NOMO-1 treated with DMSO at 0.1 percent for 48 hours (cell line): Measurements from ENCODE around the gene NUDT9.
A peak's percentile ranks its signal among the peaks of the same experiment; 100 is the strongest.
"Not testable (repeated sequence)": the region's sequence is repeated elsewhere in the genome, so short reads cannot be mapped to it uniquely, and the experiment has no call there.

ENCODE experiments used
- DNase-seq: peaks from one replicate; lab custom pipeline; 2025; ENCODE audit not compliant: unreplicated experiment; lab: John Stamatoyannopoulos, UW

NUDT9 gene

GRCh38 chr4:87422104-87423052 lies at the start of gene NUDT9:
NUDT9 (plus strand) TSS chr4:87422573; CDS start chr4:87422906, 333 bp downstream.
- DNase-seq: peak; percentile 91

GRCh38 chr4:87375719-87376291 lies 46.6 kb upstream of the NUDT9 start:
- DNase-seq: peak; percentile 54

- DNase-seq: no peak
Measured at GRCh38 chr4:87377816-87378215, 44.6 kb upstream of the NUDT9 start.

DNA sequence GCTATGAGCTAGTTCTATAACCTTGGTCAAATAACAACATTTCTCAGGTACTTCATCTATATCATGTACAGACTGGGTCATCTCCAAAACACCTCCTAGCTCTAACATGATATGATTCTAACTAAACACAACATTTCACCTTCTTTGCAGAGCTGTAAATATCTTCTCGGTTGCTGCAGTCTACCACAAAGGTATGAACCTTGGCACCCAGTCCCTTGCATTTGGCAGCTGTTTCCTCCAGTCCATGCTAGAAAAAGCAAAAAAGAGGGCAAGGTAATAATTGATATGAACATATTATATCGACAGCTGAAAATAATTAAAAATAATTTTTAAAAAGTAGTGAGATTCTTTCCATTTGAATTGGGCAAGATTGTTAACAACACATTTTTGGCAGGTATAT lies 40.3 kb upstream of the NUDT9 start:
- DNase-seq: no peak

DNA sequence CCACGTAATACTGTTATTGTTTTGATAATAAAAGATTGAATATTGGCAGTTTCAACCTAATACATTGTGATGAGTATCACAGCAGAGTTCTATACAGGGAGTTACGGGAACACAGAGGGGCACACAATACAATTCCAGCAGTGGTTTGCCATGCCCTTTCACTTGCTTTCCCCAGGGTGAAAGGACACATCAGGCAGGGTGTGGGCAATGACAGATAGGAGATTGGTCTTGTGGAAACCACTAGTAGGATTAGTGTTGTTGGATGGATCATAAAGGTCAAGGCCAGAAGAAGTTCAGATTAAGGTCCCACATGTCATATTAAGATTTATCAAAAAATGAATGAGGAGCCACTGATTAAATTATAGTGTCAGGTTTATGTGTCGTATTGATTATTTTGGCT lies 39.4 kb upstream of the NUDT9 start:
- no peak for DNase-seq

DNA sequence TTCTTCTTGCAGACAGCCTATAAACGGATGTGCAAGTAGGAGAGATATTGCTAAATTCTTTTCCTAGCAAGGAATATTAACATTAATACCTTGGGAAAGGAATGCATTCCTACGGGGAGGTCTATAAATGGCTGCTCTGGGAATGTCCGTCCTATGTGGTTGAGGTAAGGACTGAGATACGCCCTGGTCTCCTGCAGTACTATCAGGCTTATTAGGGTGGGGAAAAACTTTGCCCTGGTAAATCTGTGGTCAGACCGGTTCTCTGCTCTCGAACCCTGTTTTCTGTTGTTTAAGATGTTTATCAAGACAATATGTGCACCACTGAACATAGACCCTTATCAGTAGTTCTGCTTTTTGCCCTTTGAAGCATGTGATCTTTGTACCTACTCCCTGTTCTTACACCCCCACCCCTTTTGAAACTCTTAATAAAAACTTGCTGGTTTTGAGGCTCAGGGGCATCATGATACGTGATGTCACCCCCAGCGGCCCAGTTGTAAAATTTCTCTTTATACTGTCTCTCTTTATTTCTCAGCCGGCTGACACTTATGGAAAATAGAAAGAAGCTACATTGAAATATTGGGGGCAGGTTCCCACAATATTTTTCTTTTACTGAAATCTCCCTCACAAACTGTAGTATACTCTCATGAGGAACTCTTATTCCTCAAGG lies 37.8 kb upstream of the NUDT9 start:
- DNase-seq: not testable (repeated sequence)

GRCh38 chr4:87387237-87387636 lies 35.1 kb upstream of the NUDT9 start:
- peak; percentile 8 for DNase-seq

- peak; percentile 53 for DNase-seq
Measured at GRCh38 chr4:87388901-87389300, 33.5 kb upstream of the NUDT9 start.

DNA sequence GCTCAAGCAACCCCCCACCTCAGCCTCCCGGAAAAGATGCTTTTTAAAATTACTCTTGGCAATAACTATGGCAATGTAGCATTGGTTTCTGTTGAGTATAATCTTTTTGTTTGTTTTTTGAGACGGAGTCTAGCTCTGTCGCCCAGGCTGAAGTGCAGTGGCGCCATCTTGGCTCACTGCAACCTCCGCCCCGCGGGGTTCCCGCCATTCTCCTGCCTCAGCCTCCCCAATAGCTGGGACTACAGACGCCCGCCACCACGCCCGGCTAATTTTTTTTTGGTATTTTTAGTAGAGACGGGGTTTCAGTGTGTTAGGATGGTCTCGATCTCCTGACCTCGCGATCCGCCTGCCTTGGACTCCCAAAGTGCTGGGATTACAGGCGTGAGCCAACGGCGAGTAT lies 32.3 kb upstream of the NUDT9 start:
- DNase-seq: not testable (repeated sequence)

GRCh38 chr4:87390551-87390890 lies 31.9 kb upstream of the NUDT9 start:
- DNase-seq: peak; percentile 10

- peak; percentile 98 for DNase-seq
Measured at GRCh38 chr4:87390891-87391575, 31.3 kb upstream of the NUDT9 start, which contains the start of gene HSD17B11. HSD17B11 (minus strand) TSS chr4:87391188; CDS start chr4:87391070, 118 bp downstream.

DNA sequence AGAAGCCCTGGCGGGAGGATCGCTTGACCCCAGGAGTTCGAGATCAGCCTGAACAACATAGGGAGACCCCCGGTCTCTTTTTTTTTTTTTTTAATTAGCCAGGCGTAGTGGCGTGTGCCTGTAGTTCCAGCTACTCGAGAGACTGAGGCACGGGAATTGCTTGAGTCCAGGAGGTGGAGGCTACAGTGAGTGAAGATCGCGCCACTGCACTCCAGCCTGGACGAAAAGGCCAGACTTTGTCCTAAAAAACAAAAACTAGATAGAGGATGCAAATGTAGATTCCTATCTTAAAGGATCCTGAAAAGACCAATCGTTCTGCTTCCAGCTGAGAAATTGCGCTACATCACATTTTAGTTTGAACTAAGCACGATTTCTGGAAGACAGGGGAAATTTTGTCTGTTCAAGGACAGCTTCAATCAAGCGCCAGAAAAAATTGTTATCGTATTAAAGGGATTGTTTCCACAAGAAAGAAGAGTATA lies 30.8 kb upstream of the NUDT9 start:
- no peak for DNase-seq

DNA sequence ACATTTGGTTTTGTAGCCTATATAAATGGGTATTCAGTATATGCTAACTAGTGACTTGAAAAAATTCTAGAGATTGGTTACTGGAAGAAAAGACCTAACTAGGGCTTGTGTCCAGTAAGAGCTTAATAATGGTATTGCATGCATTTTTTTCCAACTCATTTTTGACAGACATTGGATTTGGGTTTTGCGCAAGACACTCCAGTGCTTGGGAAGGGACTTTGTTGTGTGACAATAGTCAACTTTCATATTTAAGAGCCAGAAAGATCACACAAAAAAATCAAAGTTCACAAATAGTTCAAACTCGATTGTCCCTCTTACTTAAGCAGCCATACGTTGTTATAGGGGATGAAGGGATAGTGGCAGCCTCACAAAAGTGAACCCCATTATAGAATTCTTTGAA lies 30.2 kb upstream of the NUDT9 start:
- no peak for DNase-seq

DNA sequence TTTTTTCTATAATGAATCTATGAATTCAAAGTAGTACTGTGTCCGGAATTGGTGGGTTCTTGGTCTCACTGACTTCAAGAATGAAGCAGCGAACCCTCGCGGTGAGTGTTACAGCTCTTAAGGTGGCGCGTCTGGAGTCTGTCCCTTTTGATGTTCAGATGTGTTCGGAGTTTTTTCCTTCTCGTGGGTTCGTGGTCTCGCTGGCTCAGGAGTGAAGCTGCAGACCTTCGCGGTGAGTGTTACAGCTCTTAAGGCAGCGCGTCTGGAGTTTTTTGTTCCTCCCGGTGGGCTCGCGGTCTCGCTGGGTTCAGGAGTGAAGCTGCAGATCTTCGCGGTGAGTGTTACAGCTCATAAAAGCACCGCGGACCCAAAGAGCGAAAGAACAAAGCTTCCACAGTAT lies 27.3 kb upstream of the NUDT9 start:
- not testable (repeated sequence) for DNase-seq

GRCh38 chr4:87395851-87396250 lies 26.5 kb upstream of the NUDT9 start:
- not testable (repeated sequence) for DNase-seq

DNA sequence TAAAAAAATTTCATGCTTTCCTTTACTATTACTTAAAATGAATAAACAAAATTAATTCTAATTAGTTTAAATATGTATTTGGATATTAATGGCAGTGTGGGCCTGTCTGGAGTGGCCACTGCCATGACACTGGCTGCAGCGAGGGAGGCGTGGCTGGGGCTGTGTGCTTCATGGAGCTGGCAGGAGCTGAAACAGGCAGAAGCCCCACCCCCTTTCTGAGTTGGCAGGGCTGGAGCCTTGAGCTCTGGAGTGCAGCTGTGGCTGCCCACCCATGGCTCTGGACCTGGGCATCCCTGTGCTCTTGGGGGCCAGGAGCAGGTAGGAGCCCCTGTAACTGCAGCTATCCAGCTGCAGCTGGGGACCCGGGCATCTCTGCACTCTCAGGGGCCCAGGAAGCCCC lies 23.2 kb upstream of the NUDT9 start:
- DNase-seq: no peak

GRCh38 chr4:87399954-87400353 lies 22.4 kb upstream of the NUDT9 start:
- no peak for DNase-seq

DNA sequence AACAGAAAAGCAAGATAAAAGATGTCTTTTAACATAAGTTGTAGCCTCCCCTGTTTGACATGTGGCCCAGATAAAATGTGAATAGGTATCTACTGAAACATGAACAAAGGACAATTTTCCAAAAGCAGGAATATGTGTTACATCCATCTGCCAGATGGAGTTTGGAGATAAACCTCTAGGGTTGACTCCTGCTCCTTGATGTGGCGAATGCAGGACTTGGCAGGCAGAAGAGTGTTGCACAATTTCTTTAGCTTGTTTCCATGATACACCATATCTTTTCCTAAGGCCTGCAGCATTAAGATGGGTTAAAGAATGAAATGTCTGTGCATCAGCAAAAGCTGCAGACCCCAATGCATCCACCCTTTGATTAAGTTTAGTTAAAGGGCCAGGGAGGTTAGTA lies 18.6 kb upstream of the NUDT9 start:
- DNase-seq: not testable (repeated sequence)

DNA sequence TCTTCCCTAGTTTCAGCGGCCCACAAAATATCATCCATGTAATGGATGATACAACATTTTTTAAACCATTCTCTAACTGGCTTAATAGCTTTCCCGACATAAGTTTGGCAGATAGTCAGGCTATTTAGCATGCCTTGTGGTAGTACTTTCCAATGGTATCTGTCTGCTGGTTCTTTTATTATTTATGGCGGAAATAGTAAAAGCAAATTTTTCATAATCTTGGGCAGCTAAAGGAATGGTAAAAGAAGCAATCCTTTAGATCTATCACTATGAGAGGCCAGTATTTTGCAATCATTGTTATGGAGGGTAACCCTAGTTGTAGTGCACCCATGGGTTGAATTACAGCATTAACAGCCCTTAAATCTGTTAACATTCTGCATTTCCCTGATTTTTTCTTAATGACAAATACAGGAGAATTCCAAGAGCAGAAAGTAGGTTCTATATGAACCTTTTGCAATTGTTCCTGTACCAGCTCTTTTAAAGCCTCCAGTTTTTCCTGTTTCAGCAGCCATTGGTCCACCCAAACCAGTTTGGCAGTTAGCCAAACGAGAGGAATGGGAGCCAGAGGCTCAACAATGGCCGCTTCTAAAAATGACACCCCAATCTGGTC lies 17.1 kb upstream of the NUDT9 start:
- DNase-seq: no peak

DNA sequence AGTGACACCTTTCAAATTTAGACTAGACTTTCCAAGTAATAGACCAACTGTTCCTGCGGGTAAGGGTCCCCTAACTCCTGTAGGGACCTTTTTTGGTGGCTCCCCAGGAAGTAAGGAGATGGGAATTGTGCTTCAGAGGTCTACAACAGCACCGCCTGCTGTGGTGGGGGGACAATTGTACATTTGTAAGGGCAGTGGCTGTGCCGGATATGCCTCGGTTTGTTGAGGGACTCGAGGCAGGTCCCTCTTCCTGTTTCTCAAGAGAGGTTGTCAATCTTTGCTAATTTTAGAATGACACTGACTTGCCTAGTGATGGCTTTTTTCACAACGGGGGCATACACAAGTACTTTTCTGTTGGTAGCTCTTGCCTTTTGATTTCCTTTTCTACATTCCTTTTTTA lies 15.9 kb upstream of the NUDT9 start:
- peak; percentile 79 for DNase-seq

- DNase-seq: not testable (repeated sequence)
Measured at GRCh38 chr4:87406902-87407301, 15.5 kb upstream of the NUDT9 start.
